SK-N-SH (cell line): ENCODE data around the gene CBX1.

ENCODE experiments used
- CTCF ChIP-seq: fragments of 200-600 bp; sonication (generic); IDR thresholded peaks from 2 replicates; pipeline ENCODE4 v1.6.1; 2017; ENCODE audit warnings: antibody characterized with exemption, mild to moderate bottlenecking, moderate library complexity
- FOXM1 ChIP-seq: IDR thresholded peaks from 2 replicates; pipeline ENCODE4 v1.4.0; 2012; ENCODE audit warnings: low read depth, mild to moderate bottlenecking
- GABPA ChIP-seq: IDR thresholded peaks from 2 replicates; pipeline ENCODE4 v1.4.0; 2012; ENCODE audit warnings: low read depth, mild to moderate bottlenecking
- REST ChIP-seq: IDR thresholded peaks from 2 replicates; pipeline ENCODE4 v1.6.1; 2012; ENCODE audit warnings: mild to moderate bottlenecking, low read depth, low read length, moderate library complexity
- TEAD4 ChIP-seq: IDR thresholded peaks from 2 replicates; pipeline ENCODE4 v1.4.0; 2012; ENCODE audit warnings: mild to moderate bottlenecking, borderline replicate concordance; ENCODE audit not compliant: insufficient read depth
- YY1 ChIP-seq: IDR thresholded peaks from 2 replicates; pipeline ENCODE4 v1.4.0; 2012; ENCODE audit warnings: low read depth, mild to moderate bottlenecking

- TF ChIP-seq YY1 = no peak
- no peak for TF ChIP-seq TEAD4
- TF ChIP-seq CTCF = no peak
- no peak for TF ChIP-seq FOXM1
- TF ChIP-seq REST = no peak
- TF ChIP-seq GABPA = no peak
These were observed 47.5 kb downstream of the CBX1 start for GRCh38 chr17:48053758-48054237.
